ENCODE data around the gene ELFN2.
"Not testable (repeated sequence)": the region's sequence is repeated elsewhere in the genome, so short reads cannot be mapped to it uniquely, and the experiment has no call there.

ELFN2 gene

DNA sequence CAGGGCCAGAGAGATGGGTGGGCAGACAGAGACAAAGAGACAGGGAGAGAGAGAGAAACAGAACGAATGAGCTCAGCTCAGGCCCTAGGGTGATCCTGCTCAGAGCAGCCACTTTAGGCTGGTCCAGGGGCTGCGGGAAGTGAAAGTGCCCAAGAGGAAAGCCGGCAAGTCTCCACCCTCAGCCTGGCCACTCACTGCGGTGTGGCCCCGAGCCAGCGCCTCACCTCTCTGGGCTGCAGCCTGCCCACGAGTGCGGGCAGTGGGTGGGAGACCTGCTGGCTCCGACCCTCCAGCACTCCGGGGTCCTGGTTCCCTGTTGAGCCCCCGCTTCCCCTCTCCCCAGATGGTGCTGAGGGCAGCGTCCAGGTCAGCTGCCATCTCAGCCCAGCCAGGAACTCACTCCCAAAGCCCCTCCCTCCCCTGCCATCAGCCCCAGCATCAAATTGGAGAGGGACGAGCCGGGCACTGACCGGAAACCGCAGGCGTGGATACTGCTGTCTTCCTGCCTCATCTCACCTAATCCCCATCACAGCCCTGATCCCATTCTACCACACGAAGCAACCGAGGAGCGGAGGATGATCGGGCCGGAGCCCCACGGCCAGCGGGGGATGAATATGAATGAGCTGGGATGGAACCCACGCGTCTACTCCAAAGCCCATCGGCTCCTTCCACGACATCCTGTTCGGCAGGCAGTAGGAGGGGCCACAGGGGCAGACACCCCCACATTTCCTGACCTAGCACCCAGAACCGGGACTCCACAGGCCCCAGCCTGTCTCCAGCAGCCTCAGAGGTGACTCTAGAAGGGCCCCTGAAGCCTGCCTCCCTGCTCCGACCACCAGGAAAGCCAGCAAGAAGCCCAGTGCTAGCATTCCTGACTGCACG lies 16.9 kb downstream of the ELFN2 start:
- DNase-seq (ENCODE audit: low read depth, low spot score) = no peak

GRCh38 chr22:37409459-37410050 lies 17.7 kb downstream of the ELFN2 start:
- no peak for DNase-seq (ENCODE audit: low read depth, low spot score)

DNA sequence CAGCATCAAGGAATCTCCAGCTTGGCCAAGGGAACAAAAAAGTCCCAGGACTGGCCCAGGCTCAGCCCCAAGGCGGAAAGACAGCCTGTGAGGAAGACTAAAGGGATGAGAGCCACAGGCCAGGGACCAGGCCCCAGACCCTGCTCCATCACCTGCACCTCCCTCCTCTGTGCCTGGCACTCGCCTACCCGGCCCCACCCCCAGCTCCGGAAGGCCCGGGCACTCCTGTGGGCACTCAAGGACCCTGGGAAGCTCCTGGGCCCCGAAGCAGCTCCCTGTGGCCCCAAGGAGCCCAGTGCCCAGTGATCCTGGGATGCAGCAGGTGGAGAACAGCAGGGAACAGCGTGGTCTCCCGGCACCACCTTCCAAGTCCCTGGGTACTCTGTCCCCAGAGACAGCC lies 18.2 kb downstream of the ELFN2 start:
- no peak for DNase-seq (ENCODE audit: low read depth, low spot score)

DNA sequence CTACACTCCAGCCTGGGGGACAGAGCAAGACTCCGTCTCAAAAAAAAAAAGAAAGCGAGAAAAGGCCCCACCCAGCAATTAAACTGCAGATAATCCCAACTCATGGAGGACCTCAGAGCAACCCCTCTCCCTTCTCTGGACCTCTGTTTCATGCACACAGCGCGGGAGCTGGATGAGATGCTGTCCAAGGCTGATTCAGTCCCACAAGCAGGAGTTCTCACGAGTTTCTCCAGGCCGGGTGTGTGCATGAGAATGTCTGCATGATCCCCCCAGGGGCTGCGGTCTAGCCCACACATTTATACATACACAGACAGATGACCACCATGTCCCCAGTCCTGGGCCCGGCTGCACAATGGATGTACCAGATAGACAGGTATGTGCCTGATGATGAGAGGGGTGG lies 19.4 kb downstream of the ELFN2 start:
- no peak for DNase-seq (ENCODE audit: low read depth, low spot score)

GRCh38 chr22:37406441-37407235 lies 20.6 kb downstream of the ELFN2 start:
- DNase-seq (ENCODE audit: low read depth, low spot score) = no peak

- DNase-seq (ENCODE audit: low read depth, low spot score) = no peak
These were observed 23.2 kb downstream of the ELFN2 start for GRCh38 chr22:37404091-37404490.

DNA sequence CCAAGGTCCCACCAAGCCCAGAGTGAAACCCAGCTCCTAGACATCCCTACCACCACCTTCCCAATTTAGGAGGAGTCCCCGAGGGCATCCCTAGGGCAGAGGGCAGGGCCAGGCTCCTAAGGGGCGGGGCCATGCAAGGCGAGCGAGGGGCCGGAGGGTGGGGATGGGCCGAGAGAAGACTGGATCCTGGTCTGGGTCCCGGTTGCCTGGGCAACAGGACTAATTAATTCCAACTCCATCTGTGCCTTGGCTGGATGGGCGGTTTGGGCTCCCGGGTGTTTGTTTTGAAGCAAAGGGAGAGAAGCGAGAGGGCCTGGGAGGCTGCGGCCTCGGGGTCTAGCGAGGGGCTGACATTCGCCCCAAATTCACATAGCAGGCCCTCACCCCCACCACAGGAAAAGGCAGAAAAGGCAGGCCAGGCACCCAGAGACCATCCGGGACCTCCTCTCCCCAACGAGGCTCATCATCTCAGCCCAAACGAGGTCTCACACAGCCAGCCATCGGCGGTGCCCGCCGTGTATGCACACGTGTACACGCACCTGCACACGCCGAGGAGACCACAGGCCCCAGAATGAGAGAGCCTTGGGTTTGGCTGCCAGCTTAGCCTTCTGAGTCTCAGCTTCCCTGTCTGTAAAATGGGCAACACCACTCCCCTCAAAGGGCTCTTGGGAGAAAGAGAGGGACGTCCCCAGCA lies 23.9 kb downstream of the ELFN2 start:
- DNase-seq (ENCODE audit: low read depth, low spot score) = no peak

DNA sequence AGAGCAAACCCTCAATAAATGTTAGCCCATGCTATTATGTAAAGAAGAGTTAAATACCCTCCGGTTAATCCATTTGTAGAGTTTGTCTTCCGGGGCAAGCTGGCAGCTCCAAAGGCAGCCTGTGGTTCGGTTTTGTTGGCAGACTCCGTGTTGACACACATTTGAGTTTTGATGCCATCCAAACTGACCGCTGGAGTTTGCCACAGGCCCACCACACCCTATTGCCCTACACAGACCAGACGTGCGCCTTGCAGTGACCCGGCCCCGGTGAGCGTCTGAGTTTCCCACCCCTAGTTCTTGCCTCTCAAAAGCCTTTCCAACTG lies 25.1 kb downstream of the ELFN2 start:
- no peak for DNase-seq (ENCODE audit: low read depth, low spot score)

DNA sequence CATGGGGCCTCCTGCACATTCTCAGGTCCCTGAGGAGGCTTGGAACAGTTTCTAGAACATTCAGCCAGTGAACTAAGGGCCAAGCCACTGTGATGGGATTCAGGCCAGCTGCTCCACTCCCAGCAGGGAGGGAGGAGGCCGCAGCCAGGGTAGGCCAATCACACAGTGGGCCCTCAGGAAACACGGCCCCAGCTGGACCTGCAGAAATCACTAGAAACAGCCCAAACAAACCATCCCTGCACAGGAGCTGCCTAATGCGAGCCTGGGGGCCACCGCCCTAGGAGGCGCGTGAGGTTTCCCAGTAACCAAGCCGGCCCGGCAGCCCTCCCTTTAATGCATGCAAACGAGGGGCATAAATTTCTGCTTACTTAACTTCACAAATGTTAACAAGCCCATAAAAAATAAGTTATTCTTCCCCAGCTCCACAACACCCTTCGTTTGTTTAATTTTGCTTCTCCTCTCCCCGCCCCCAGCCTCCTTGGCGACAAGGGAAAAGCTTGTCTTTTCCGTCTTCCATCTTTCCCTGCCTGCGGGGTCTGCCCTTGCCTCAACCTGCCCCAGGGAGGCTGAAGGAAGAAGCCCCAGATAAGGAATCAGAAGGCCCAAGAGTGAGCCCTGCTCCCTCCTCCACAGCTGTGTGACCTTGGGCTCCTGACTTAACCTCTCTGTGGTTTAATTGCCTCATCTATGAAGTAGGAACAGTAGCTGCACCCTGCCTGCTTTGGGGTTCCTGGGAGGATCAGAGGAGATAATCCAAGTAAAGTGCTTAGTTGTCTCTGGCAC lies 25.7 kb downstream of the ELFN2 start:
- DNase-seq (ENCODE audit: low read depth, low spot score) = peak; percentile 70

DNA sequence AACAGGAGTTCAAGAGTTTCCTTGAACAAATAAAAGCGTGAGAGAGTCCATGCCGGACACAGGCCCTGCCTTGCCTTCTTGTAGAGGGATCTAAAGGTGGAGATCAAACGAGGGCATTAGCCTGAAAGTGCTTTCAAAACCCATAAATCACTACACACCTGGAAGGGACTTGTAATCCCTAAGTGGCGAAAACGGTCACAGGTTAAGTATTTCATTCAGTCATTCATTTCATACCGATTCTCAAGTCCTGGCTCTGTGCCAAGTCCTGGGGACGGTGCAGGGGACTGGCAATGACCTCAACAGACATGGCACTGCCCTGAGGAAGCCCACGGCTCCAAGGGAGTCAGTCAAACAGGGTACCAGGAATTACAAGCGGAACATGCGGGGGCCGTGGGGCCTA lies 26.6 kb downstream of the ELFN2 start:
- DNase-seq (ENCODE audit: low read depth, low spot score) = no peak

DNA sequence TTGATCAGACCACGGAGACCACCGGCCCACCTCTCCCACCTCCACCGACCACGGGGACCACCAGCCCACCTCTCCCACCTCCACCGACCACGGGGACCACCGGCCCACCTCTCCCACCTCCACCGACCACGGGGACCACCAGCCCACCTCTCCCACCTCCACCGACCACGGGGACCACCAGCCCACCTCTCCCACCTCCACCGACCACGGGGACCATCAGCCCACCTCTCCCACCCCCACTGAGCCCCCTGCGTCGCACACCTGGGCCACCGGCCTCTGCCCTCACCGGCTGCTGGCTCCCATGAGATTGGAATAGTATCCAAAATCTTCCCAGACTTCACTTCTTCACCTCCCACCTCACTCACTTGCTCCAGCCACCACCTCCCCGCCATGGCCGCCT lies 27.8 kb downstream of the ELFN2 start:
- DNase-seq (ENCODE audit: low read depth, low spot score) = not testable (repeated sequence)

DNA sequence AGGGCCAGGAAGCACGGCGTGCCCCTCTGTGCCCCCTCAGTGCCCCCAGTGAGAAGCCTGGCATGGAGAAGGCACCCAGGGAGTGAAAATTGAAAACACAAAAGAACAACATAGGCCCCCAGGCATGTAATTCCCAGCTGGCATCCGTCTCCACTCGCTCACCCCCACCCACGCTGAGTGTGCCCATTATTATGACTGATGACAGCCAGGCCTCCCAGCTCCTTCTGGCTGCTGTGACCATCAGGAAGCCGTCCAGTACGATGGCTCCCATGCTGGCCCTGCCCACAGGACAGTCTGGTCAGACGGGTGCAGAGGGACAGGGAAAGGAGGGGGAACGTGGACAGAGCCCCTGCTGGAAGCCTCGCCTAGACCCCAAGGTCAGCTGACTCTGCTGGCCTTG lies 30.1 kb downstream of the ELFN2 start:
- DNase-seq (ENCODE audit: low read depth, low spot score) = no peak

GRCh38 chr22:37396488-37397084 lies 30.7 kb downstream of the ELFN2 start:
- no peak for DNase-seq (ENCODE audit: low read depth, low spot score)

DNA sequence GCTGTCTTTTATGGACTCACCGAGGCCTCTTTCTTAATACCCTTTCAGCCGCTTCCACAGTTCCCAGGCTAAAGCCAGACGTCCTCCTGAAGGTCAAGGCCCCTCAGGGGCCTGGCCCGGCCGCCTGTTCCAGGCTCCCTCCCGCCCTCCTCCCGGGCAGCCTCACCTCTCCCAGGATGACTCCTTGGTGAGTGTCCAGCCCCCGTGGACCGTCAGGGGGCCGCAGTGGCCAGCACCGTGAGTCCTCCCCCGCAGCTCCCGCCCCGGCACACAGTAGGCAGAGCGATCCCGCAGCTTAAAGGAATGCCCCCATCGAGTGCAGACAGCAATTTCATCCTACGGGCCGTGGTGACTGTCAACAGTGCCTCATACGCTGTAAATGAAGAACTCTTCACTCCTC lies 32.9 kb downstream of the ELFN2 start:
- no peak for DNase-seq (ENCODE audit: low read depth, low spot score)

GRCh38 chr22:37393746-37394145 lies 33.5 kb downstream of the ELFN2 start:
- no peak for DNase-seq (ENCODE audit: low read depth, low spot score)

GRCh38 chr22:37392721-37393328 lies 34.5 kb downstream of the ELFN2 start:
- no peak for DNase-seq (ENCODE audit: low read depth, low spot score)

GRCh38 chr22:37391702-37392101 lies 35.6 kb downstream of the ELFN2 start:
- no peak for DNase-seq (ENCODE audit: low read depth, low spot score)

DNA sequence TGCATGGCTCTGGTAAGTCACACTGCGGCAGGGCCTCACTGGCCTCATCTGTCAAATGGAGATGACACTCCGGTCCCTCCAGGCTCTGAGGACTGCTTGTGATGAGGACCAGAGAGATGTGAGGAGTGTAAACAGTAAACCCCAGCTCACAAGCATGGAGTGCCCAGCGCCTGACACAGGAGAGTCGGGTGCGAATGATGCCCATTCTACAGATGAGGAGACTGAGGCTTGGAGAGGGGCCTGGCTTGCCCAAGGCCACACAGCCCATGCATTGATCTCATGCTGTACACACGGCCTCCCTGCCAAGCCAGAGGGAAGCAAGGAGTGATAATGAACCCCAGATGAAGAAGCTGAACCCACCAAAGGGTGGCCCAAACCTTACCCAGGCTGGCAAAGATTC lies 37.2 kb downstream of the ELFN2 start:
- DNase-seq (ENCODE audit: low read depth, low spot score) = no peak

DNA sequence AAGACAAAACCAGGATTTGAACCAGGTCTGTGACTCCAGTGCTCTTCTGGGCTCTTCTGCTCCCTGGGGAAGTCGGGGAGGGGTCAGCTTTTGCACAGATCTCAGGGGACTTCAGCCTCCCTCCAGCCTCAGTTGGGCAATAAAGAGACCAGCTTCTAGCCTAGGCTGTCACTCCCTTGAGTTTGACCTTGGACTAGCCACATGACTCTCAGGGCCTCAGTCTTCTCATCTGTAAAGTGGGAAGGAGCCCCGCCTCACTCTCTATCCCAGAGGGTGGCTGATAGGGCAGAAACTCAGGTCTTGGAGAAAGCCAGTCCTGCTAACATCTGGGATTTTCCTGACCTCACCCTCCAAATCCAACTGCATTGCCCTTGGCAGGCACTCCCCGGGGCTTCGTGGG lies 38.7 kb downstream of the ELFN2 start:
- no peak for DNase-seq (ENCODE audit: low read depth, low spot score)

GRCh38 chr22:37387793-37388192 lies 39.5 kb downstream of the ELFN2 start:
- no peak for DNase-seq (ENCODE audit: low read depth, low spot score)

All from astrocyte of the hippocampus (primary cell).